SK-N-SH treated with all-trans-retinoic acid at 6 μM for 48 hours (cell line): Measurements from ENCODE around the gene TRDMT1.

Source experiments
- ATAC-seq: fragments of 200-7000 bp; cut with Tn5 transposase; 3 replicates; pipeline ENCODE4 v1.9.1; 2020; ENCODE audit warnings: mild to moderate bottlenecking, moderate library complexity
- ARNTL ChIP-seq: fragments of 450-650 bp; formaldehyde crosslinking; IDR thresholded peaks from 2 replicates; pipeline ENCODE4 v1.5.0; 2020; ENCODE audit warnings: low read depth, mild to moderate bottlenecking, moderate library complexity, borderline replicate concordance
- BACH2 ChIP-seq: fragments of 250-450 bp; sonication (Bioruptor Pico); IDR thresholded peaks from 2 replicates; pipeline ENCODE4 v1.9.0; 2021; ENCODE audit warnings: mild to moderate bottlenecking, borderline replicate concordance
- CSDC2 ChIP-seq: fragments of 250-450 bp; sonication (Bioruptor Pico); IDR thresholded peaks from 2 replicates; pipeline ENCODE4 v1.5.0; 2020; ENCODE audit warnings: mild to moderate bottlenecking, moderate library complexity
- CSRNP3 ChIP-seq: fragments of 250-450 bp; sonication (Bioruptor Pico); IDR thresholded peaks from 2 replicates; pipeline ENCODE4 v1.5.1; 2021; ENCODE audit warnings: mild to moderate bottlenecking, moderate library complexity
- ESRRG ChIP-seq: fragments of 250-450 bp; sonication (Bioruptor Pico); IDR thresholded peaks from 2 replicates; pipeline ENCODE4 v1.6.1; 2021; ENCODE audit warnings: mild to moderate bottlenecking
- GLIS3 ChIP-seq: fragments of 250-450 bp; sonication (Bioruptor Pico); IDR thresholded peaks from 2 replicates; pipeline ENCODE4 v1.5.0; 2020; ENCODE audit warnings: mild to moderate bottlenecking, moderate library complexity
- ISL1 ChIP-seq: fragments of 250-450 bp; sonication (Bioruptor Pico); IDR thresholded peaks from 2 replicates; pipeline ENCODE4 v2.1.2; 2022; ENCODE audit warnings: mild to moderate bottlenecking, moderate library complexity
- OSR1 ChIP-seq: fragments of 250-450 bp; sonication (Bioruptor Pico); IDR thresholded peaks from 2 replicates; pipeline ENCODE4 v1.8.0; 2022; ENCODE audit warnings: moderate library complexity, mild to moderate bottlenecking, inconsistent platforms
- POU6F1 ChIP-seq: fragments of 250-450 bp; sonication (Bioruptor Pico); IDR thresholded peaks from 2 replicates; pipeline ENCODE4 v1.8.0; 2021; ENCODE audit warnings: low read depth, mild to moderate bottlenecking, moderate library complexity, borderline replicate concordance
- PPARA ChIP-seq: fragments of 250-450 bp; sonication (Bioruptor Pico); IDR thresholded peaks from 2 replicates; pipeline ENCODE4 v1.5.0; 2020; ENCODE audit warnings: mild to moderate bottlenecking, borderline replicate concordance
- RARB ChIP-seq: fragments of 250-450 bp; sonication (Bioruptor Pico); IDR thresholded peaks from 2 replicates; pipeline ENCODE4 v1.8.0; 2021; ENCODE audit warnings: mild to moderate bottlenecking, moderate library complexity
- SNAI2 ChIP-seq: fragments of 250-450 bp; sonication (Bioruptor Pico); IDR thresholded peaks from 2 replicates; pipeline ENCODE4 v1.5.0; 2020; ENCODE audit warnings: mild to moderate bottlenecking, moderate library complexity
- TCF4 ChIP-seq: fragments of 250-450 bp; sonication (Bioruptor Pico); IDR thresholded peaks from 2 replicates; pipeline ENCODE4 v1.8.0; 2021; ENCODE audit warnings: mild to moderate bottlenecking, moderate library complexity, borderline replicate concordance
- TOX ChIP-seq: fragments of 250-450 bp; sonication (Bioruptor Pico); IDR thresholded peaks from 2 replicates; pipeline ENCODE4 v1.8.0; 2021; ENCODE audit warnings: mild to moderate bottlenecking, moderate library complexity, borderline replicate concordance
- ZC3H10 ChIP-seq: fragments of 250-450 bp; sonication (Bioruptor Pico); IDR thresholded peaks from 2 replicates; pipeline ENCODE4 v1.5.1; 2021; ENCODE audit warnings: mild to moderate bottlenecking, moderate library complexity
- ZFP3 ChIP-seq: fragments of 250-450 bp; sonication (Bioruptor Pico); IDR thresholded peaks from 2 replicates; pipeline ENCODE4 v1.5.0; 2020; ENCODE audit warnings: mild to moderate bottlenecking, moderate library complexity
- ZFP30 ChIP-seq: fragments of 450-650 bp; formaldehyde crosslinking; IDR thresholded peaks from 2 replicates; pipeline ENCODE4 v1.5.0; 2022; ENCODE audit warnings: mild to moderate bottlenecking, moderate library complexity
- ZNF565 ChIP-seq: fragments of 450-650 bp; formaldehyde crosslinking; conservative IDR thresholded peaks from 2 replicates; pipeline ENCODE4 v1.5.0; 2020; ENCODE audit warnings: low read depth, mild to moderate bottlenecking, moderate library complexity
- ZNF70 ChIP-seq: fragments of 450-650 bp; formaldehyde crosslinking; IDR thresholded peaks from 2 replicates; pipeline ENCODE4 v1.5.0; 2020; ENCODE audit warnings: mild to moderate bottlenecking, moderate library complexity
- ZNF8 ChIP-seq: fragments of 450-650 bp; formaldehyde crosslinking; IDR thresholded peaks from 2 replicates; pipeline ENCODE4 v1.5.0; 2020; ENCODE audit warnings: mild to moderate bottlenecking, moderate library complexity
- TF ChIP-seq, protein P1 (sequence below): fragments of 250-450 bp; sonication (Bioruptor Pico); IDR thresholded peaks from 2 replicates; pipeline ENCODE4 v1.5.0; 2020; ENCODE audit warnings: mild to moderate bottlenecking, moderate library complexity
- TF ChIP-seq, protein P2 (sequence below): fragments of 250-450 bp; sonication (Bioruptor Pico); IDR thresholded peaks from 2 replicates; pipeline ENCODE4 v1.5.1; 2020; ENCODE audit warnings: low read depth, mild to moderate bottlenecking, moderate library complexity
- TF ChIP-seq, protein P3 (sequence below): fragments of 250-450 bp; sonication (Bioruptor Pico); IDR thresholded peaks from 2 replicates; pipeline ENCODE4 v1.8.0; 2020; ENCODE audit warnings: mild to moderate bottlenecking, moderate library complexity, borderline replicate concordance

The TRDMT1 gene, protein sequence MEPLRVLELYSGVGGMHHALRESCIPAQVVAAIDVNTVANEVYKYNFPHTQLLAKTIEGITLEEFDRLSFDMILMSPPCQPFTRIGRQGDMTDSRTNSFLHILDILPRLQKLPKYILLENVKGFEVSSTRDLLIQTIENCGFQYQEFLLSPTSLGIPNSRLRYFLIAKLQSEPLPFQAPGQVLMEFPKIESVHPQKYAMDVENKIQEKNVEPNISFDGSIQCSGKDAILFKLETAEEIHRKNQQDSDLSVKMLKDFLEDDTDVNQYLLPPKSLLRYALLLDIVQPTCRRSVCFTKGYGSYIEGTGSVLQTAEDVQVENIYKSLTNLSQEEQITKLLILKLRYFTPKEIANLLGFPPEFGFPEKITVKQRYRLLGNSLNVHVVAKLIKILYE

GRCh38 chr10:17200912-17201793, at the start of gene TRDMT1:
TSS of gene TRDMT1 (minus strand) at chr10:17201672. CDS start at chr10:17201634, 38 bp downstream.
- TF ChIP-seq, protein P1, sequence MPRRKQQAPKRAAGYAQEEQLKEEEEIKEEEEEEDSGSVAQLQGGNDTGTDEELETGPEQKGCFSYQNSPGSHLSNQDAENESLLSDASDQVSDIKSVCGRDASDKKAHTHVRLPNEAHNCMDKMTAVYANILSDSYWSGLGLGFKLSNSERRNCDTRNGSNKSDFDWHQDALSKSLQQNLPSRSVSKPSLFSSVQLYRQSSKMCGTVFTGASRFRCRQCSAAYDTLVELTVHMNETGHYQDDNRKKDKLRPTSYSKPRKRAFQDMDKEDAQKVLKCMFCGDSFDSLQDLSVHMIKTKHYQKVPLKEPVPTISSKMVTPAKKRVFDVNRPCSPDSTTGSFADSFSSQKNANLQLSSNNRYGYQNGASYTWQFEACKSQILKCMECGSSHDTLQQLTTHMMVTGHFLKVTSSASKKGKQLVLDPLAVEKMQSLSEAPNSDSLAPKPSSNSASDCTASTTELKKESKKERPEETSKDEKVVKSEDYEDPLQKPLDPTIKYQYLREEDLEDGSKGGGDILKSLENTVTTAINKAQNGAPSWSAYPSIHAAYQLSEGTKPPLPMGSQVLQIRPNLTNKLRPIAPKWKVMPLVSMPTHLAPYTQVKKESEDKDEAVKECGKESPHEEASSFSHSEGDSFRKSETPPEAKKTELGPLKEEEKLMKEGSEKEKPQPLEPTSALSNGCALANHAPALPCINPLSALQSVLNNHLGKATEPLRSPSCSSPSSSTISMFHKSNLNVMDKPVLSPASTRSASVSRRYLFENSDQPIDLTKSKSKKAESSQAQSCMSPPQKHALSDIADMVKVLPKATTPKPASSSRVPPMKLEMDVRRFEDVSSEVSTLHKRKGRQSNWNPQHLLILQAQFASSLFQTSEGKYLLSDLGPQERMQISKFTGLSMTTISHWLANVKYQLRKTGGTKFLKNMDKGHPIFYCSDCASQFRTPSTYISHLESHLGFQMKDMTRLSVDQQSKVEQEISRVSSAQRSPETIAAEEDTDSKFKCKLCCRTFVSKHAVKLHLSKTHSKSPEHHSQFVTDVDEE = peak; percentile 86
- no peak for TF ChIP-seq TOX
- no peak for TF ChIP-seq ISL1 (CRISPR knock-in tag)
- TF ChIP-seq GLIS3 (CRISPR knock-in tag) = no peak
- TF ChIP-seq, protein P2, sequence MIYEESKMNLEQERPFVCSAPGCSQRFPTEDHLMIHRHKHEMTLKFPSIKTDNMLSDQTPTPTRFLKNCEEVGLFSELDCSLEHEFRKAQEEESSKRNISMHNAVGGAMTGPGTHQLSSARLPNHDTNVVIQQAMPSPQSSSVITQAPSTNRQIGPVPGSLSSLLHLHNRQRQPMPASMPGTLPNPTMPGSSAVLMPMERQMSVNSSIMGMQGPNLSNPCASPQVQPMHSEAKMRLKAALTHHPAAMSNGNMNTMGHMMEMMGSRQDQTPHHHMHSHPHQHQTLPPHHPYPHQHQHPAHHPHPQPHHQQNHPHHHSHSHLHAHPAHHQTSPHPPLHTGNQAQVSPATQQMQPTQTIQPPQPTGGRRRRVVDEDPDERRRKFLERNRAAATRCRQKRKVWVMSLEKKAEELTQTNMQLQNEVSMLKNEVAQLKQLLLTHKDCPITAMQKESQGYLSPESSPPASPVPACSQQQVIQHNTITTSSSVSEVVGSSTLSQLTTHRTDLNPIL (CRISPR knock-in tag) = no peak
- 0 out of 2 replicates have a peak, but pooled peaks have one; percentile 40 for TF ChIP-seq ZNF8
- no peak for TF ChIP-seq OSR1 (CRISPR knock-in tag)
- TF ChIP-seq, protein P3, sequence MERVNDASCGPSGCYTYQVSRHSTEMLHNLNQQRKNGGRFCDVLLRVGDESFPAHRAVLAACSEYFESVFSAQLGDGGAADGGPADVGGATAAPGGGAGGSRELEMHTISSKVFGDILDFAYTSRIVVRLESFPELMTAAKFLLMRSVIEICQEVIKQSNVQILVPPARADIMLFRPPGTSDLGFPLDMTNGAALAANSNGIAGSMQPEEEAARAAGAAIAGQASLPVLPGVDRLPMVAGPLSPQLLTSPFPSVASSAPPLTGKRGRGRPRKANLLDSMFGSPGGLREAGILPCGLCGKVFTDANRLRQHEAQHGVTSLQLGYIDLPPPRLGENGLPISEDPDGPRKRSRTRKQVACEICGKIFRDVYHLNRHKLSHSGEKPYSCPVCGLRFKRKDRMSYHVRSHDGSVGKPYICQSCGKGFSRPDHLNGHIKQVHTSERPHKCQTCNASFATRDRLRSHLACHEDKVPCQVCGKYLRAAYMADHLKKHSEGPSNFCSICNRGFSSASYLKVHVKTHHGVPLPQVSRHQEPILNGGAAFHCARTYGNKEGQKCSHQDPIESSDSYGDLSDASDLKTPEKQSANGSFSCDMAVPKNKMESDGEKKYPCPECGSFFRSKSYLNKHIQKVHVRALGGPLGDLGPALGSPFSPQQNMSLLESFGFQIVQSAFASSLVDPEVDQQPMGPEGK = peak; percentile 84; the same call in 1 of the 2 replicates
- TF ChIP-seq ARNTL (CRISPR knock-in tag) = no peak
- TF ChIP-seq ESRRG (CRISPR knock-in tag) = no peak
- no peak for TF ChIP-seq BACH2 (CRISPR knock-in tag)
- TF ChIP-seq CSRNP3 = no peak
- no peak for TF ChIP-seq ZNF70 (CRISPR knock-in tag)
- no peak for TF ChIP-seq RARB
- no peak for TF ChIP-seq CSDC2 (CRISPR knock-in tag)
- peak; percentile 70; the same call in 1 of the 2 replicates for TF ChIP-seq ZNF565 (CRISPR knock-in tag)
- TF ChIP-seq PPARA (CRISPR knock-in tag) = no peak
- TF ChIP-seq ZFP30 (CRISPR knock-in tag) = no peak
- no peak for TF ChIP-seq ZC3H10
- TF ChIP-seq SNAI2 (CRISPR knock-in tag) = peak; percentile 30; the same call in 1 of the 2 replicates
- no peak for TF ChIP-seq TCF4 (CRISPR knock-in tag)
- TF ChIP-seq POU6F1 = no peak
- TF ChIP-seq ZFP3 = peak; percentile 72; the same call in 1 of the 2 replicates
- peak; percentile 97 for ATAC-seq

DNA sequence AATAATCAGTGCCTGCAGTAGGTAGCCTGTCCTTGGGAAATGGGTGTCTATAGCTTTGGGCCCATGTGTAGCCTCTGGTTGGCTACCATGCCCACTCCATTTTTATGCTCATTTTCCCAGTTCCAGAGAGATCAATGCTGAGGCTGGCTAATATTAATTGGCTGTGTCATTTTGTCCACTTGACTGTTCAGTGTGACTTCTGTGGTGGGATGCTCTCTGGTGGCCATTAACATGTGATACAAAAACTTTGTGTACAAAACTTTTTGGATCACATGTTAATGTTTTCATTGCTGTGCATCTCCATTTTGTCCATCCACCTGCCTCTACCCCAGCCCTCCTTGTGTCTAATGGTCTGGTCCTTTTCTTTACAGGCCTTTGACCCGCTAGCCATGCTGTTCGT, 49.3 kb upstream of the TRDMT1 start:
- ATAC-seq = no peak
- no peak for TF ChIP-seq ISL1 (CRISPR knock-in tag)
